Measurements from ENCODE around the gene CAPN5.

CAPN5 gene

DNA sequence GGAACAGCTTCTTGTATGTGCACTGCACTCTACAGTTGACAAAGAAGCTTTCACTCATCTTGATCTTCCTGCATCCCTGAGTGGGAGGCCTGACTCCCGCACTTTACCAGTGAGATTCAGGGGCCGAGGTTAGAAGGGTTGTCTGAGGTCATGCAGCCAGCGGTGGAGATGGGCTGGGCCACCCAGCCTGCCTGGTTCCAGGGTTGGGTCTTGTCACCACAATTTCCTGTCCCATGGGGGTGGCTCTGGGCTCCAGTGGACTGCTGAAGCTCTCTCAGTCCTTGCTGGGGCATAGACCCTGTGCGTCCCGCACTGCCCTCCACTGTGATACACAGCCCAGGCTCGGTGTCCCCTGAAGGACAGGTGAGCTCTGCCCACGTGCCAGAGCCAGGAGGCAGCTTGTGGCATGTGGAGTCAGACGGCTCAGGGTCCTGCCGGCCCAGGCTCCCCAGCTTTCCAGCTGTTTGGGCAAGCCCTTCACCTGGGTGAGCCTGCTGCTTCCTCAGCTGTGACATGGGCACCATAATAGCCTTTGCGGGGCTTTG is 54.4 kb downstream of the CAPN5 start:
- TF ChIP-seq, protein P1, sequence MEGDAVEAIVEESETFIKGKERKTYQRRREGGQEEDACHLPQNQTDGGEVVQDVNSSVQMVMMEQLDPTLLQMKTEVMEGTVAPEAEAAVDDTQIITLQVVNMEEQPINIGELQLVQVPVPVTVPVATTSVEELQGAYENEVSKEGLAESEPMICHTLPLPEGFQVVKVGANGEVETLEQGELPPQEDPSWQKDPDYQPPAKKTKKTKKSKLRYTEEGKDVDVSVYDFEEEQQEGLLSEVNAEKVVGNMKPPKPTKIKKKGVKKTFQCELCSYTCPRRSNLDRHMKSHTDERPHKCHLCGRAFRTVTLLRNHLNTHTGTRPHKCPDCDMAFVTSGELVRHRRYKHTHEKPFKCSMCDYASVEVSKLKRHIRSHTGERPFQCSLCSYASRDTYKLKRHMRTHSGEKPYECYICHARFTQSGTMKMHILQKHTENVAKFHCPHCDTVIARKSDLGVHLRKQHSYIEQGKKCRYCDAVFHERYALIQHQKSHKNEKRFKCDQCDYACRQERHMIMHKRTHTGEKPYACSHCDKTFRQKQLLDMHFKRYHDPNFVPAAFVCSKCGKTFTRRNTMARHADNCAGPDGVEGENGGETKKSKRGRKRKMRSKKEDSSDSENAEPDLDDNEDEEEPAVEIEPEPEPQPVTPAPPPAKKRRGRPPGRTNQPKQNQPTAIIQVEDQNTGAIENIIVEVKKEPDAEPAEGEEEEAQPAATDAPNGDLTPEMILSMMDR (IDR thresholded peaks at IDR 0.05; ENCODE audit: extremely low read depth, missing control alignments): no peak
- no peak for DNase-seq (ENCODE audit: low spot score)

DNA sequence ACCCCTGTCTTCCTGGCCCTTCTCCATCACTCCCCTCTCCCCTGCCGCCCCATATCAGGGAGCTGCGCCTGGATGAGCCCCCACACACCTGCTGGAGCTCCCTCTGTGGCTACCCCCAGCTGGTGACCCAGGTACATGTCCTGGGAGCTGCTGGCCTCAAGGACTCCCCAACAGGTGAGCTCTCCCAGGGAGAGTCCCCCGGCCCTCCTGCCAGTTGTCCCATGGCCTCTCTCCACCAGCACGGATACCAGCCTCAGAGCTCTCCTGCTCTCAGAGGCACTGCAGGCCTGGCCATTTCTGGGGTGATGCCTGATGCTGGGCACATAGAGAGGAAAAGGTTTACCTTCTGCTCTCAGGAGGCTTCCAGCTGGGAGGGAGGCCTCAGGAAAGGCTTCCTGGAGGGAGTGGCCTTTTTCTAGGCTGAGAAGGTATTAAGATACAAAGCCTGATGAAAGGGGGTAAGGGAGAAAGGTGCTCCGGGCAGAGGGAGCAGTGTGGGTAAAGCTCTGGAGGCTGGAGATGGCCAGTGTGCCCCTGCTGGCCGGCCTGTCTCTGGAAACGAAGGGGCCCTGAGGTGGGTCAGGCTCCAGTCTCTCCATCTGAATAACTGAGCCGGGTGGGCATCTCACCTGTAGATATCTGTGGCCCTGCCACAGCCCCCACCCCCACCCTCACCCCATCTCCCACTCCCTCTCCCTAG is 55.3 kb downstream of the CAPN5 start:
- no peak for DNase-seq (ENCODE audit: low spot score)
- TF ChIP-seq, protein P1 (IDR thresholded peaks at IDR 0.05; ENCODE audit: extremely low read depth, missing control alignments): no peak

- no peak for DNase-seq (ENCODE audit: low spot score)
- TF ChIP-seq, protein P1 (IDR thresholded peaks at IDR 0.05; ENCODE audit: extremely low read depth, missing control alignments): no peak
These were observed 55.9 kb downstream of the CAPN5 start for GRCh38 chr11:77122576-77123212.

DNA sequence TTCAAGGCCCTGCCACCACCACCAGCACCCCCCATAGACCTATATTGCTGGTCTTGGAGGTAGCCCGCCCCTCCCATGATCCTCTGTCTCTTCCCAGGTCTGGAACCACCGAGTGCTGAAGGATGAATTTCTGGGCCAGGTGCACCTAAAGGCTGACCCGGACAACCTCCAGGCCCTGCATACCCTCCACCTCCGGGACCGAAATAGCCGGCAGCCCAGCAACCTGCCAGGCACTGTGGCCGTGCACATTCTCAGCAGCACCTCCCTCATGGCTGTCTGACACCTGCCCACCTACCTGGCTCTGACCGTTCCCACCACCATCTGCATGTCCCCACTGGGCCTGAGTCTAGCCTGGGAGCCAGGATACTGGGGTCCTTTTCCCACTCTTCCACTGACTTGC is 56.8 kb downstream of the CAPN5 start:
- no peak for DNase-seq (ENCODE audit: low spot score)
- TF ChIP-seq, protein P1 (IDR thresholded peaks at IDR 0.05; ENCODE audit: extremely low read depth, missing control alignments): no peak

- DNase-seq (ENCODE audit: low spot score): no peak
These were observed 57.3 kb downstream of the CAPN5 start for GRCh38 chr11:77124041-77124440.

DNA sequence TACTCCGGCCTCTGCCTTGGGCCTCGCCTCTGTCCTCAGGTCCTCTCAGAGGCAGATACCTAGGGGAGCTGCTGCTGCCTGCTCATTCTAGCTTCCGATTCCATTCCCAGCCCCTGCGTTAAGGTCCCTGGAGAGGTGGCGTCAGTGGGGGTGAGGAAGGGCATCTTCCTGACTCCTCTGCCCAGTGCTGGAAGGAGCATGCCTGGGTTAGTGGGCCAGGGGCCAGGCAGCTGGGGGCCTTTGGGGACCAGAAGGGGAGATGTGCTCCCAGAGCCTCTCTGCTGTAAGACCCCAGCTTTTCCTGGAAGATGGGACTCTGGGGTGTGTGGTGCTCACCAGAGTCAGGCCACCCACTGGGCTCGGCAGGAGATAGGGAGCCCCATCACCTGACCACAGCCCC is 57.7 kb downstream of the CAPN5 start:
- TF ChIP-seq, protein P1 (IDR thresholded peaks at IDR 0.05; ENCODE audit: extremely low read depth, missing control alignments): no peak
- no peak for DNase-seq (ENCODE audit: low spot score)

More at GRCh38 chr11:77124041-77124440, 57.3 kb downstream of the CAPN5 start:
- TF ChIP-seq, protein P1 (IDR thresholded peaks at IDR 0.05; ENCODE audit: extremely low read depth, missing control alignments): no peak

DNA sequence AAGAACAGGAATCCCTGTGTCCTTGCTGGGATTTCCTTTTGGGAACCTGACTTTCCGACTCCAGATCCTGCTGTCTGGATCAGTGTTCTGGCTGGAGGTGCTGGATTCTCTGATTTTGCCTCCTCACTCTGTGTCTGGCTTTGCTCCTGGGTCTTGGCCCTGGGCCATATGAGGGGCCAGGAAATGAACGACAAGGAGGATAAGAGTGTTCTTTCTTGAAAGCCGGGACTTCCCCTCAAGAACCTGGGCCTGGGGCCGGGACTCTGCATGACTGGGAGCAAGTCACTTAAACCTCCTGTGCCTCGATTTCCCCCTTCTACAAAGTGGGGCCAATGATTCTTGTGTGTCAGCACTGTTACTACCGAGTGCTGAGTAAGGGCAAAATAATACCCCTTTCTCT is 58.4 kb downstream of the CAPN5 start:
- DNase-seq (ENCODE audit: low spot score): no peak
- TF ChIP-seq, protein P1 (IDR thresholded peaks at IDR 0.05; ENCODE audit: extremely low read depth, missing control alignments): no peak
